OCI-LY1 (cell line): Measurements from ENCODE around the gene DHRS11.

ENCODE experiments used
- H2AFZ ChIP-seq: fragments of 200-600 bp; sonication (generic), shearing (Covaris generic); 2 replicates; pipeline ENCODE4 v1.6.0; 2014; ENCODE audit warnings: antibody characterized with exemption, mild to moderate bottlenecking, low read length
- H3F3A ChIP-seq: fragments of 200-600 bp; sonication (generic), shearing (Covaris generic); 2 replicates; pipeline ENCODE4 v1.6.0; 2014; ENCODE audit warnings: mild to moderate bottlenecking, antibody characterized with exemption, low read length, moderate library complexity; ENCODE audit not compliant: insufficient read depth
- H3K27ac ChIP-seq: fragments of 200-600 bp; sonication (generic); 2 replicates; pipeline ENCODE4 v1.5.1; 2014; ENCODE audit warnings: low read length, mixed run types, mild to moderate bottlenecking, low read depth; ENCODE audit not compliant: poor library complexity, severe bottlenecking
- H3K27me3 ChIP-seq: fragments of 200-600 bp; sonication (generic); 2 replicates; pipeline ENCODE4 v1.6.0; 2014; ENCODE audit warnings: antibody characterized with exemption, mild to moderate bottlenecking, low read length, moderate library complexity; ENCODE audit not compliant: insufficient read depth
- H3K36me3 ChIP-seq: fragments of 200-600 bp; sonication (generic); 2 replicates; pipeline ENCODE4 v1.6.1; 2014; ENCODE audit warnings: mild to moderate bottlenecking, antibody characterized with exemption, low read length, moderate library complexity, mixed read lengths; ENCODE audit not compliant: insufficient read depth
- H3K4me1 ChIP-seq: fragments of 200-600 bp; sonication (generic); 2 replicates; pipeline ENCODE4 v1.5.1; 2014; ENCODE audit warnings: mild to moderate bottlenecking, low read length, moderate library complexity; ENCODE audit not compliant: insufficient read depth, severe bottlenecking
- H3K4me2 ChIP-seq: fragments of 200-600 bp; sonication (generic), shearing (Covaris generic); 2 replicates; pipeline ENCODE4 v1.6.1; 2014; ENCODE audit warnings: low read length
- H3K4me3 ChIP-seq: fragments of 200-600 bp; sonication (generic); 2 replicates; pipeline ENCODE4 v1.5.1; 2014; ENCODE audit warnings: low read length, low read depth, mild to moderate bottlenecking, mixed read lengths; ENCODE audit not compliant: poor library complexity, severe bottlenecking
- H3K79me2 ChIP-seq: fragments of 200-600 bp; shearing (Covaris generic); 2 replicates; pipeline ENCODE4 v1.6.1; 2016; ENCODE audit warnings: mixed run types, low read length, mixed read lengths; ENCODE audit not compliant: insufficient read depth
- H3K9ac ChIP-seq: fragments of 200-600 bp; sonication (generic), shearing (Covaris generic); 2 replicates; pipeline ENCODE4 v1.6.1; 2014; ENCODE audit warnings: mild to moderate bottlenecking, low read length, mixed read lengths
- H3K9me2 ChIP-seq: fragments of 200-600 bp; sonication (generic), shearing (Covaris generic); 2 replicates; pipeline ENCODE4 v1.6.1; 2014; ENCODE audit warnings: low read depth, mild to moderate bottlenecking, low read length, mixed read lengths
- H3K9me3 ChIP-seq: fragments of 200-600 bp; shearing (Covaris generic); 2 replicates; pipeline ENCODE4 v1.6.1; 2014; ENCODE audit warnings: low read length, mixed read lengths
- H4K20me1 ChIP-seq: fragments of 200-600 bp; sonication (generic), shearing (Covaris generic); 2 replicates; pipeline ENCODE4 v1.6.0; 2016; ENCODE audit warnings: mild to moderate bottlenecking, low read length; ENCODE audit not compliant: insufficient read depth
- EZH2 ChIP-seq: fragments of 200-600 bp; sonication (generic), shearing (Covaris generic); IDR thresholded peaks from 2 replicates; pipeline ENCODE4 v1.8.0; 2017; ENCODE audit warnings: borderline replicate concordance, mixed run types, mild to moderate bottlenecking, antibody characterized with exemption, low read length, moderate library complexity, mixed read lengths
- TF ChIP-seq, protein P1 (sequence below): fragments of 200-600 bp; sonication (generic), shearing (Covaris generic); IDR thresholded peaks from 2 replicates; pipeline ENCODE4 v1.5.1; 2017; ENCODE audit warnings: mild to moderate bottlenecking, antibody characterized with exemption, low read length, moderate library complexity, mixed read lengths

DHRS11 gene

DNA sequence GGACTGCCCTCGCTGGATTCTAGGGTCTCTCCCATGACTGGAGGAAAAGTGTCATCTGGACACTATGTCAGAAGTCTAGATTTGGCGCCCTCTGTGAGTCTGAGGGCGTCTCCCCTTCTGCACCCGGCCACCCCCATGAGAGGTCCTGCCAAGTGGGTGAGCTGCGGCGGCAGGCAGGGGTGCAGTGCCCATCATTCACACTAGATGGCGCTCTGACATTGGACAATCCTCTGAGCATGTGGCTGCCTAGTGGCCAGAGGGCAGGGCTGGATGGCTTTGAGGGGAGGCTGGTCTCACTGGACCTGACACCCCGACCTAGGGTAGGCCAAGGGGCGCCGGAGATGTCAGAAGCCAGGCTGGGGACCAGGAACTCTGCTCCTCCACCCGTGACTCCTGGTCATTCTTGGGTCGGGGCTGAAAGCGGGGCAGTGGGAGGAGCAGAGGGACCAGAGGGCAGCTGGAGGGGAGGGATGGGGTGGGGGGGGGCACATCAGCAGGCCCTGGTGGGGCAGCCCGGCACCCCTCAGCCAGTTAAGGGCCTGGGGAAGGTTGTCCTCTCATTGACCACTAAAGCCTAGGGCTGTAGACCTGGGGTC lies 37.7 kb downstream of the DHRS11 start:
- Histone ChIP-seq H3K79me2 (no peaks in the 10 kb centered on the region), H3K4me3 (no peak overlapping the region), H3K9me2 (no peaks in the 10 kb centered on the region), H3F3A (no peaks in the 10 kb centered on the region), H3K4me2 (no peak overlapping the region), H4K20me1 (no peaks in the 10 kb centered on the region), H3K27ac (no peak overlapping the region), H2AFZ (no peak overlapping the region), H3K9ac (no peak overlapping the region), H3K9me3 (no peaks in the 10 kb centered on the region), H3K36me3 (no peaks in the 10 kb centered on the region), H3K27me3 (no peaks in the 10 kb centered on the region), H3K4me1 (no peaks in the 10 kb centered on the region)
- TF ChIP-seq EZH2: no peak
- TF ChIP-seq, protein P1, sequence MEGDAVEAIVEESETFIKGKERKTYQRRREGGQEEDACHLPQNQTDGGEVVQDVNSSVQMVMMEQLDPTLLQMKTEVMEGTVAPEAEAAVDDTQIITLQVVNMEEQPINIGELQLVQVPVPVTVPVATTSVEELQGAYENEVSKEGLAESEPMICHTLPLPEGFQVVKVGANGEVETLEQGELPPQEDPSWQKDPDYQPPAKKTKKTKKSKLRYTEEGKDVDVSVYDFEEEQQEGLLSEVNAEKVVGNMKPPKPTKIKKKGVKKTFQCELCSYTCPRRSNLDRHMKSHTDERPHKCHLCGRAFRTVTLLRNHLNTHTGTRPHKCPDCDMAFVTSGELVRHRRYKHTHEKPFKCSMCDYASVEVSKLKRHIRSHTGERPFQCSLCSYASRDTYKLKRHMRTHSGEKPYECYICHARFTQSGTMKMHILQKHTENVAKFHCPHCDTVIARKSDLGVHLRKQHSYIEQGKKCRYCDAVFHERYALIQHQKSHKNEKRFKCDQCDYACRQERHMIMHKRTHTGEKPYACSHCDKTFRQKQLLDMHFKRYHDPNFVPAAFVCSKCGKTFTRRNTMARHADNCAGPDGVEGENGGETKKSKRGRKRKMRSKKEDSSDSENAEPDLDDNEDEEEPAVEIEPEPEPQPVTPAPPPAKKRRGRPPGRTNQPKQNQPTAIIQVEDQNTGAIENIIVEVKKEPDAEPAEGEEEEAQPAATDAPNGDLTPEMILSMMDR: peak; percentile 97

DNA sequence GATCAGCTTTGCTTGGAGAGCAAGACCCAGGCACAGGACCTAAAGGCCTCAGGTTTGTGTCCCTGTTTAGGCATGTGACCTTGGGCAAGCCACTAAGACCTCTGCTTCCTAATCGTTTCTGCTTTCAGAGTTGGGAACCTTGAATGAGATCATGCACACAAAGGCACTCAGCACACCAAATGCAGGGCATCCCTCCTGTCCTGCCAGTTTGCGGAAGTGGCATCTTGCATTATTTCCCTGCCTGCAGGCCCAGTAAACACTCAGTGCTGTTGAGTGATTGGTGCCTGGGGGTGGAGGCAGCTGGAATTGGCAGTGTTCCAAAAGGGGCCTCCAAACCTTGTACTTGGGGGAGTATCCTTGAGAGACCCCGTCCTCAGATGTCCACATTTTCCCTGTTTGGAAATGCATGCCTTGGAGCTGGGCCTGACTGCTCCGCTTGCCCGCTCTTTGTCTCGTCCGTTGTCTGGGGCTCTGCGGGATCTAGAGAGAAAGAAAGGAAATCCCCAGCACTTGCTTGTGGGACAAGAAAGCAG lies 38.4 kb downstream of the DHRS11 start:
- Histone ChIP-seq H3K9ac (no peak overlapping the region), H3K36me3 (no peaks in the 10 kb centered on the region), H2AFZ (no peak overlapping the region), H3K79me2 (no peaks in the 10 kb centered on the region), H3K4me2 (no peak overlapping the region), H3K9me2 (no peaks in the 10 kb centered on the region), H3K27me3 (no peaks in the 10 kb centered on the region), H3F3A (no peaks in the 10 kb centered on the region), H3K27ac (no peak overlapping the region), H4K20me1 (no peaks in the 10 kb centered on the region), H3K4me1 (no peaks in the 10 kb centered on the region), H3K9me3 (no peaks in the 10 kb centered on the region), H3K4me3 (no peak overlapping the region)
- TF ChIP-seq, protein P1: no peak
- TF ChIP-seq EZH2: no peak

DNA sequence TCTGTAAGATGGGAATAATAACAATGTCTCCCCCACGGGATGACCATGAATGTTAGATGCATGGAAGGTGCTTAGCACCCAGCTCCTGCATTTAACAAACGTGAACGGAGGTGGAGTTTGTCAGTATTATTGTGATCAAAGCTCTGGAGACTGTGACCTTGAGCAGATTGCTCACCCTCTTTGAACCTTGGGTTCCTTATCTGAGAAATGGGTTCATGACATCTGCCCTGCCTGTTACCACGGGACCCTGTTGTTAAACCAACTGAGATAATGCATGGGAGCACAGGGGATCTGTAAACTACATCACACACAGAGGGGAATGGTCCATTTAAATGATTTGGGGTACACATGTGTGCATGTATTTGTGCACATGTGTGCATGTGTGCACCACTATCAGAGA lies 39.3 kb downstream of the DHRS11 start:
- no peak for TF ChIP-seq EZH2
- TF ChIP-seq, protein P1: no peak
- H3K9me3 ChIP-seq: no peaks in the 10 kb centered on the region
- no peak overlapping the region for H3K4me2 ChIP-seq

More for the DNA sequence above, 39.3 kb downstream of the DHRS11 start:
- Histone ChIP-seq H3K9me2 (no peaks in the 10 kb centered on the region), H2AFZ (no peak overlapping the region), H3K4me1 (no peaks in the 10 kb centered on the region), H3K9ac (no peak overlapping the region), H3K27me3 (no peaks in the 10 kb centered on the region), H3K36me3 (no peaks in the 10 kb centered on the region), H3F3A (no peaks in the 10 kb centered on the region), H4K20me1 (no peaks in the 10 kb centered on the region), H3K79me2 (no peaks in the 10 kb centered on the region), H3K4me3 (no peak overlapping the region), H3K27ac (no peak overlapping the region)
